ENCODE data around the gene MPND. TPM values are rescaled to one million over a fixed set of nuclear protein-coding genes. Genes with fewer than 3 reads are reported as not detected.
A peak's percentile ranks its signal among the peaks of the same experiment; 100 is the strongest.

Gene MPND
- total and polyA plus RNA-seq, 2 of the 13 experiments (the other 11 are each of a cell fraction or from before 2014, with no cell fraction given): 10.8 to 15.8 TPM

DNA sequence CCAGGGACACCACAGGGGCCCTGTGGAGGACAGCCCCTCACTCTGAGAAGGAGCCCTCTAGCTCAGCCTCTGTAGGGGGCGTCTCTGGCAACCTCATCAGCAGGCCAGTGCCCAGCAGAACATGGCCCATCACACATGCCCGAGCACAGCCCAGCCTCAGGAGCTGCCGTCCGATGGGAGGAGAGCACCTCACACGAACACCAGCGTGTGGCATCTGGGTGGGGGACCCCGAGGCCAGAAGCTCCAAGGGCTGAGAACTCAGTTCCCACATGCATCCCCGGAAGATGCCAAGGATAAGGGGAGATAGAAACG, 45.7 kb downstream of the MPND start:
- Histone ChIP-seq H3K9ac (ENCODE audit: insufficient read depth, low read depth, low read length) (peak overlapping the region; percentile 24; the same call in 1 of the 2 replicates), H3K27ac (ENCODE audit: extremely low read length, insufficient read depth, low read length) (no peak overlapping the region), H4K20me1 (ENCODE audit: insufficient read depth, low read length) (peaks cover 23% of the 10 kb centered on the region; the same call in 1 of the 2 replicates), H3K36me3 (replicated peaks in 1 of 2; ENCODE audit: control insufficient read depth in 1 of 2, insufficient read depth in 2 of 2, low read length in 2 of 2) (peaks cover 9 to 17% of the 10 kb centered on the region in 2 experiments; a peak in 4 of 5 replicates), H3K9me3 (ENCODE audit: low read length) (no peaks in the 10 kb centered on the region), H3K27me3 (ENCODE audit: control insufficient read depth in 1 of 2, insufficient read depth in 2 of 2, low read length in 2 of 2) (no peaks in the 10 kb centered on the region; a peak in 1 of 5 replicates), H3K79me2 (ENCODE audit: insufficient read depth, low read length) (peaks cover 89% of the 10 kb centered on the region), H3K4me3 (replicated peaks in 1 of 3; ENCODE audit: insufficient read depth in 1 of 3, low read depth in 2 of 3, low read length in 3 of 3) (no peak overlapping the region), H2AFZ (ENCODE audit: low read length) (no peak overlapping the region), H3K4me1 (ENCODE audit: insufficient read depth, low read length) (peaks cover 86% of the 10 kb centered on the region), H3K4me2 (ENCODE audit: low read depth, low read length) (no peak overlapping the region)
- FAIRE-seq (no peak), ATAC-seq (no peak), DNase-seq (ENCODE audit: low spot score) (no peak)
- WGBS (ENCODE audit: low lambda C conversion rate): 94% methylated on average over 9 of the region's 9 CpGs
- intact Hi-C loops (cut with micrococcal nuclease; ENCODE audit: unreplicated experiment): no loop called here
- BruUV-seq (replicated peaks): no TSS peak
- in situ Hi-C loops (cut with HindIII; ENCODE audit: extremely low pct_ligation_motif_present, low pct_unique_long_range_greater_than_20kb): no loop called here
- no peak for TF ChIP-seq RBM22 (optimal IDR thresholded peaks at IDR 0.05; ENCODE audit: low read length)
- peak; percentile 39; the same call in 1 of the 2 replicates for TF ChIP-seq RBFOX2 (IDR thresholded peaks at IDR 0.05; ENCODE audit: low read depth, low read length)
- no peak for TF ChIP-seq ARHGAP35 (CRISPR knock-in tag; IDR thresholded peaks at IDR 0.05; ENCODE audit: borderline replicate concordance)
- ChIA-PET POLR2A (interaction anchor here (1.0 to 1.9 kb wide), 2 partner anchors 14 to 15 kb away, joined by 3 to 6 read pairs; no protein-coding TSS in a partner anchor), CTCF (ENCODE audit: low intra/inter-chr PET ratio, low total read pairs) (no interaction called here)

DNA sequence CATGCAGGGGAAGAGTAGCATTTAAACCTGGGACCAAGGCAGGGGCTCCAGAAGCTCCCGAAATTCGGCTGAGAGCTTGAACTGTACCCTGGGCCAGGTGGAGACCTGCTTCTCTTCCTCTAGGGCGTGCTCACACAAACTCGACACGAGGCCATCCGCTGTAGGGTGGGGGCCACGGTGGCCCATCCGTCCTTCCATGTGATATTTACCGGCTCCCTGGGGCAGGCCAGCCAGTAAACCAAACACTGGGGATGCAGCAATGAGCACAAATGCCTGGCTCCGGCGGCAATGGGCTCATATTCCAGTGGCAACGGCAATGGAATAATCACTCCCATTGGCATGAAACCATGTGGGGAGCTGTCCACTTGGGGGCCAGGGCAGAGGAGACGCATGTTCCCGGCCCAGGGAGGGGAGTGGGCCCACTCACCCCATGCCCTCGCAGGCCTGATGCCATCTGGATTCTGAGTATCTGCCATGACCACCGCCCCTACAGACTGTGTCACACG, 46.2 kb downstream of the MPND start:
- intact Hi-C loops (cut with micrococcal nuclease; ENCODE audit: unreplicated experiment): no loop called here
- Histone ChIP-seq H3K79me2 (ENCODE audit: insufficient read depth, low read length) (peaks cover 89% of the 10 kb centered on the region), H3K9ac (ENCODE audit: insufficient read depth, low read depth, low read length) (peak overlapping the region; percentile 76; the same call in 1 of the 2 replicates), H3K4me1 (ENCODE audit: insufficient read depth, low read length) (peaks cover 86% of the 10 kb centered on the region), H3K27me3 (ENCODE audit: control insufficient read depth in 1 of 2, insufficient read depth in 2 of 2, low read length in 2 of 2) (no peaks in the 10 kb centered on the region), H2AFZ (ENCODE audit: low read length) (no peak overlapping the region), H3K4me3 (replicated peaks in 1 of 3; ENCODE audit: insufficient read depth in 1 of 3, low read depth in 2 of 3, low read length in 3 of 3) (peak overlapping the region in 1 of 3 experiments; percentile 60; a peak in 1 of 6 replicates), H3K4me2 (ENCODE audit: low read depth, low read length) (peak overlapping the region; percentile 87), H3K27ac (ENCODE audit: extremely low read length, insufficient read depth, low read length) (peak overlapping the region; percentile 95), H3K36me3 (replicated peaks in 1 of 2; ENCODE audit: control insufficient read depth in 1 of 2, insufficient read depth in 2 of 2, low read length in 2 of 2) (peaks cover 7 to 15% of the 10 kb centered on the region in 2 experiments), H4K20me1 (ENCODE audit: insufficient read depth, low read length) (peaks cover 21% of the 10 kb centered on the region; the same call in 1 of the 2 replicates), H3K9me3 (ENCODE audit: low read length) (no peaks in the 10 kb centered on the region)
- ChIA-PET CTCF (ENCODE audit: low intra/inter-chr PET ratio, low total read pairs) (no interaction called here), POLR2A (interaction anchor here (1.9 kb wide), 1 partner anchor 14 kb away, joined by 6 read pairs; no protein-coding TSS in a partner anchor)
- BruUV-seq (replicated peaks): no TSS peak
- ATAC-seq: no peak
- no peak for FAIRE-seq
- no peak for DNase-seq (ENCODE audit: low spot score)
- in situ Hi-C loops (cut with HindIII; ENCODE audit: extremely low pct_ligation_motif_present, low pct_unique_long_range_greater_than_20kb): no loop called here
- no CpG with 5 or more reads among the region's 17 CpGs for WGBS (ENCODE audit: low lambda C conversion rate)
- no peak for TF ChIP-seq ZNF7 (CRISPR knock-in tag; IDR thresholded peaks at IDR 0.05)
- TF ChIP-seq FOXP1 (IDR thresholded peaks at IDR 0.05): no peak
- TF ChIP-seq FOXP1 (CRISPR knock-in tag; IDR thresholded peaks at IDR 0.05): no peak
- 0 out of 2 replicates have a peak, but pooled peaks have one; percentile 5 for TF ChIP-seq ZC3H13 (CRISPR knock-in tag; IDR thresholded peaks at IDR 0.05)
- TF ChIP-seq YEATS4 (CRISPR knock-in tag; IDR thresholded peaks at IDR 0.05; ENCODE audit: borderline replicate concordance): no peak
- TF ChIP-seq NRL (CRISPR knock-in tag; IDR thresholded peaks at IDR 0.05; ENCODE audit: borderline replicate concordance): 0 out of 2 replicates have a peak, but pooled peaks have one; percentile 43
- peak; percentile 35 for TF ChIP-seq AGO2 (optimal IDR thresholded peaks at IDR 0.05; ENCODE audit: low read depth, low read length)
- TF ChIP-seq, protein P1, sequence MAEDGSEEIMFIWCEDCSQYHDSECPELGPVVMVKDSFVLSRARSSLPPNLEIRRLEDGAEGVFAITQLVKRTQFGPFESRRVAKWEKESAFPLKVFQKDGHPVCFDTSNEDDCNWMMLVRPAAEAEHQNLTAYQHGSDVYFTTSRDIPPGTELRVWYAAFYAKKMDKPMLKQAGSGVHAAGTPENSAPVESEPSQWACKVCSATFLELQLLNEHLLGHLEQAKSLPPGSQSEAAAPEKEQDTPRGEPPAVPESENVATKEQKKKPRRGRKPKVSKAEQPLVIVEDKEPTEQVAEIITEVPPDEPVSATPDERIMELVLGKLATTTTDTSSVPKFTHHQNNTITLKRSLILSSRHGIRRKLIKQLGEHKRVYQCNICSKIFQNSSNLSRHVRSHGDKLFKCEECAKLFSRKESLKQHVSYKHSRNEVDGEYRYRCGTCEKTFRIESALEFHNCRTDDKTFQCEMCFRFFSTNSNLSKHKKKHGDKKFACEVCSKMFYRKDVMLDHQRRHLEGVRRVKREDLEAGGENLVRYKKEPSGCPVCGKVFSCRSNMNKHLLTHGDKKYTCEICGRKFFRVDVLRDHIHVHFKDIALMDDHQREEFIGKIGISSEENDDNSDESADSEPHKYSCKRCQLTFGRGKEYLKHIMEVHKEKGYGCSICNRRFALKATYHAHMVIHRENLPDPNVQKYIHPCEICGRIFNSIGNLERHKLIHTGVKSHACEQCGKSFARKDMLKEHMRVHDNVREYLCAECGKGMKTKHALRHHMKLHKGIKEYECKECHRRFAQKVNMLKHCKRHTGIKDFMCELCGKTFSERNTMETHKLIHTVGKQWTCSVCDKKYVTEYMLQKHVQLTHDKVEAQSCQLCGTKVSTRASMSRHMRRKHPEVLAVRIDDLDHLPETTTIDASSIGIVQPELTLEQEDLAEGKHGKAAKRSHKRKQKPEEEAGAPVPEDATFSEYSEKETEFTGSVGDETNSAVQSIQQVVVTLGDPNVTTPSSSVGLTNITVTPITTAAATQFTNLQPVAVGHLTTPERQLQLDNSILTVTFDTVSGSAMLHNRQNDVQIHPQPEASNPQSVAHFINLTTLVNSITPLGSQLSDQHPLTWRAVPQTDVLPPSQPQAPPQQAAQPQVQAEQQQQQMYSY (CRISPR knock-in tag; IDR thresholded peaks at IDR 0.05): no peak
- no peak for TF ChIP-seq TP53 (CRISPR knock-in tag; conservative IDR thresholded peaks at IDR 0.05)

All from HepG2 (cell line).